Aorta (tissue), 5 donors: Measurements from ENCODE around the gene DAGLA. TPM values are rescaled to one million over a fixed set of nuclear protein-coding genes. Genes with fewer than 3 reads are reported as not detected.

Source experiments
- ATAC-seq: fragments of 200-7000 bp; cut with Tn5 transposase; one replicate; pipeline ENCODE4 v1.9.1; 2022; ENCODE audit warnings: moderate library complexity; ENCODE audit not compliant: low FRiP score
- DNase-seq, 2 donors: peaks; one replicate each; pipeline ENCODE4 v3.0.0-alpha.2; 2020
- H3K27ac ChIP-seq, 2 donors: one replicate each; pipeline ENCODE4 v1.5.1; 2013; ENCODE audit warnings: low read length in 2 of 2, mild to moderate bottlenecking in 2 of 2, moderate library complexity in 2 of 2, control low read depth in 1 of 2, inconsistent platforms in 1 of 2, low read depth in 1 of 2
- H3K27me3 ChIP-seq, 2 donors: one replicate each; pipeline ENCODE4 v1.6.1; 2013; ENCODE audit warnings: control low read depth in 1 of 2, low read length in 1 of 2, mild to moderate bottlenecking in 1 of 2, moderate library complexity in 1 of 2; ENCODE audit not compliant: insufficient read depth in 2 of 2, control insufficient read depth in 1 of 2
- H3K36me3 ChIP-seq, 2 donors: one replicate each; pipeline ENCODE4 v1.6.1; 2013; ENCODE audit warnings: control low read depth in 1 of 2, low read length in 1 of 2, mild to moderate bottlenecking in 1 of 2; ENCODE audit not compliant: insufficient read depth in 2 of 2, control insufficient read depth in 1 of 2
- H3K4me1 ChIP-seq, 2 donors: one replicate each; pipeline ENCODE4 v1.6.1; 2013; ENCODE audit warnings: low read length in 2 of 2, control low read depth in 1 of 2, mild to moderate bottlenecking in 1 of 2, moderate library complexity in 1 of 2; ENCODE audit not compliant: insufficient read depth in 2 of 2, control insufficient read depth in 1 of 2
- H3K4me3 ChIP-seq, 2 donors: one replicate each; pipeline ENCODE4 v1.5.1; 2013; ENCODE audit warnings: low read length in 2 of 2, control low read depth in 1 of 2, mild to moderate bottlenecking in 1 of 2
- H3K9me3 ChIP-seq: one replicate; pipeline ENCODE4 v1.6.1; 2013; ENCODE audit warnings: mild to moderate bottlenecking, low read length; ENCODE audit not compliant: control insufficient read depth
- WGBS, 2 donors: extraction: QIAGEN DNeasy Blood & Tissue Kit; methylation state at CpG; one replicate each; pipeline ENCODE4 v1.1.7; 2013; 5-methylcytosine and 5-hydroxymethylcytosine counted together
- intact Hi-C, 2 donors: fragments of 100-400 bp; cut with DNase I; formaldehyde crosslinking; loops; one replicate each; pipeline versions ENCODE4 v1.14.2 to v1.15.0; 2022
- polyA plus RNA-seq, 2 donors: library from polyadenylated mRNA; stranded (reverse); fragments of 200-250 nt; gene quantifications; one replicate each; pipeline ENCODE4 v1.2.3, GENCODE V29; 2013
- total RNA-seq, 2 donors: library from RNA; stranded (reverse); fragmentation: NEBNext Ultra II Directional; extraction: Animal tissue kit (Norgen Biotek cat#: 25700); gene quantifications; one replicate each; pipeline ENCODE4 v1.2.1, GENCODE V29; 2021
- donor health status: healthy with polysubstance abuse.
- donor health status: Bipolar disorder and iron deficiency.
- donor health status: DM: no; HTN: no; CAD: no.
- donor health status: DM: no; HTN: no; CAD: no.
- donor health status: DM: yes; HTN: yes; CAD: no.

Gene DAGLA
- total and polyA plus RNA-seq, 4 donors, result 0.51 to 3.5 (median 1.0) TPM

DNA sequence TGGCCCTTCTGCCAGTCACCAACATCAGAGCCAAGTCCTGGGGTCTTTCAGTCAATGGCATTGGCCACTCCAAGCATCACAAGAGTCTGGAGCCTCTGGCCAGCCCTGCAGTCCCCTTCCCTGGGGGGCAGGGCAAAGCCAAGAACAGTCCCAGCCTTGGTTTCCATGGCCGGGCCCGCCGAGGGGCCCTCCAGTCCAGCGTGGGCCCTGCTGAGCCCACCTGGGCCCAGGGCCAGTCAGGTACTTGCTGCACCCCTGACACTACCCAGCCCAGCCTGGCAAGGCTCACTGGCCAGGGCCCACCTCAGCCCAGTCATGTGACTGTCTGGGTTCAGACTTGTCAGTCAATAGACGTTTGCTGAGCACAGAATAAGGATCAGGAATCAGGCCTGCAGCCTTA is 101.4 kb downstream of the DAGLA start:
- no peak for ATAC-seq
- Histone ChIP-seq H3K4me1 (no peaks in the 10 kb centered on the region), H3K9me3 (no peaks in the 10 kb centered on the region), H3K36me3 (no peaks in the 10 kb centered on the region), H3K4me3 (no peak overlapping the region), H3K27me3 (no peaks in the 10 kb centered on the region), H3K27ac (no peak overlapping the region)
- WGBS, 2 donors, result 68 to 75% methylated on average over 5 of the region's 5 CpGs
- intact Hi-C loops, result no loop called here
- DNase-seq, result no peak

DNA sequence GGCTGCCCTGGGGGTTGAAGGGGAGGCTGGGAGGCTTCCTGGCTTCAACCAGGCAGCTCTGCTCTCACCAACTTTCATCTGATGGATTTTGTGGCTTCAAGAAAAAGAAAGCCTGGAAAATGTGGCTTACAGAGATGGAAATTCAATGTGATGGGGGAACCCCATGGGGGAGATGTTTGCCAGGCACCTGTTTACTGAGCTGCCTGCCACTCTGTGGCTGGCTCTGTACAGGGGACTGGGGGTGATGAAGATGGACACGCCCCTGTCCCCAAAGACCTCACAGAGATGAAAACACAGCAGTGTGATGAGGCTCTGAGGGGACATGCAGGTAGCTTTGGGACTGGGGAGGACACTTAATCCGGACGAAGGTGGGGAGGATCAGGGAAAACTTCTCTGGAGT is 102.1 kb downstream of the DAGLA start:
- Histone ChIP-seq H3K9me3 (no peaks in the 10 kb centered on the region), H3K36me3 (peaks cover 0 to 2% of the 10 kb centered on the region in 2 donors), H3K4me3 (no peak overlapping the region), H3K27me3 (no peaks in the 10 kb centered on the region), H3K27ac (no peak overlapping the region), H3K4me1 (no peaks in the 10 kb centered on the region)
- intact Hi-C loops, result no loop called here
- ATAC-seq, result no peak
- DNase-seq, result no peak
- 86 to 87% methylated on average over 3 of the region's 3 CpGs for WGBS, 2 donors

DNA sequence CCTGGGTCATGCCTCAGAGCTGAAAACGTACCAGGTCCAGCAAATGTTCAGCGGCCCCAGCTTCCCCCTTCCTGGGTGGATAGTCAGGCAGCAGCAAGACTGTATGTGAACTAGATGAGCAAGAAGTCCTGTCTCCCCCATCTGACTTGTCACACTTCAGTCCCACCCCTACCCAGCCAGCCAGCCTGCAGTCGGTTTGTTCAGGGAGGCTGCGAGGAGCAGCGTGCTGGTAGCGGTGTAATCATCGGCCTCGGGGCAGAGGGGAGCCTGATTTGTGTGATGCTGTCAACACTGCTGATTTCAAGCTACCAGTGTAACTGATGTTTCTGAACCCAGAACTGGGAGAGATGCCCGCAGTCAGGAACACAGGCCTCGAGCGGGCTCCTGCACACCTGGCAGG is 102.7 kb downstream of the DAGLA start:
- Histone ChIP-seq H3K27me3 (no peaks in the 10 kb centered on the region), H3K4me1 (no peaks in the 10 kb centered on the region), H3K9me3 (no peaks in the 10 kb centered on the region), H3K4me3 (no peak overlapping the region), H3K36me3 (peaks cover 0 to 2% of the 10 kb centered on the region in 2 donors), H3K27ac (no peak overlapping the region)
- intact Hi-C loops, result no loop called here
- WGBS, 2 donors, result 76 to 77% methylated on average over 11 of the region's 11 CpGs
- ATAC-seq (no peak), DNase-seq (no peak)

DNA sequence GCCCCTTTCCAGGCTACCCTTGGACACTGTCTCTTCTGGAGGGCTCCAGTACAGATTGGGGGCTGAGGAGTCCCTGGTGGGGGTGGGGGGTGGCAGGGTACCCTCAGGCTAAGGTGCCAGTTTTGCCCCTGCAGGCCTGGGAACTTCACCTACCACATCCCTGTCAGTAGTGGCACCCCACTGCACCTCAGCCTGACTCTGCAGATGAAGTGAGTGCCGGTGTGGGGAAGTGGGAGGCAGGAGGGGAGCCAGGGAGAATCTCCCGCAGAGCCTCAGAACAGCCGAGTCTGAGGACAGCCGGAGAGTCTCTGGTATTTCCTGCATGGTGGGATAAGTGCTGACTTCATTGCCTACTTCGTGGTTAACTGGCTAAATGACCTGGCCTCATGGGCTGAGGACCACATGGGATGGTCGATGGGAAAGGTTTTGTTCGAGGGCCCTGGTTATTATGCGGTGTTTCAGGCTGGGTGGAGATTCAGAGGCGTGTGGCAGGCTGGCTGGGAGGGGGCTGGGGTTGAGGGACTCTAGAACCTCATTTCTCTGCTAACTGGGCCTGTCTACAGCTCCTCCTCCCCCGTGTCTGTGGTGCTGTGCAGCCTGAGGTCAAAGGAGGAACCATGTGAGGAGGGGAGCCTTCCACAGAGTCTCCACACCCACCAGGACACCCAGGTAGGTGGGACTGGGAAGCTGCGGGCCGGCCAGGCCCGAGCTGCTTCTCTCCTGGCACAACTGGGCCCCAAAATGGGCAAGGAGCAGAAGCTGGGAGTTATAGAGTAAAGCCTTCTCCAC is 103.7 kb downstream of the DAGLA start:
- DNase-seq (no peak), ATAC-seq (no peak)
- intact Hi-C loops, result no loop called here
- no peak overlapping the region for H3K27ac ChIP-seq
- H3K27me3 ChIP-seq, result no peaks in the 10 kb centered on the region
- WGBS, 2 donors, result 49 to 53% methylated on average over 13 of the region's 13 CpGs
- H3K4me3 ChIP-seq, result no peak overlapping the region
- H3K9me3 ChIP-seq, result no peaks in the 10 kb centered on the region
- peaks cover 0 to 2% of the 10 kb centered on the region in 2 donors for H3K36me3 ChIP-seq
- no peaks in the 10 kb centered on the region for H3K4me1 ChIP-seq

GRCh38 chr11:61784506-61784805 is 104.3 kb downstream of the DAGLA start:
- intact Hi-C loops, result no loop called here
- peaks cover 0 to 3% of the 10 kb centered on the region in 2 donors for H3K36me3 ChIP-seq
- 73 to 75% methylated on average over 7 of the region's 7 CpGs for WGBS, 2 donors
- ATAC-seq (no peak), DNase-seq (no peak)
- H3K27ac ChIP-seq, result no peak overlapping the region
- no peaks in the 10 kb centered on the region for H3K4me1 ChIP-seq
- H3K9me3 ChIP-seq, result no peaks in the 10 kb centered on the region
- H3K27me3 ChIP-seq, result no peaks in the 10 kb centered on the region
- H3K4me3 ChIP-seq, result no peak overlapping the region

DNA sequence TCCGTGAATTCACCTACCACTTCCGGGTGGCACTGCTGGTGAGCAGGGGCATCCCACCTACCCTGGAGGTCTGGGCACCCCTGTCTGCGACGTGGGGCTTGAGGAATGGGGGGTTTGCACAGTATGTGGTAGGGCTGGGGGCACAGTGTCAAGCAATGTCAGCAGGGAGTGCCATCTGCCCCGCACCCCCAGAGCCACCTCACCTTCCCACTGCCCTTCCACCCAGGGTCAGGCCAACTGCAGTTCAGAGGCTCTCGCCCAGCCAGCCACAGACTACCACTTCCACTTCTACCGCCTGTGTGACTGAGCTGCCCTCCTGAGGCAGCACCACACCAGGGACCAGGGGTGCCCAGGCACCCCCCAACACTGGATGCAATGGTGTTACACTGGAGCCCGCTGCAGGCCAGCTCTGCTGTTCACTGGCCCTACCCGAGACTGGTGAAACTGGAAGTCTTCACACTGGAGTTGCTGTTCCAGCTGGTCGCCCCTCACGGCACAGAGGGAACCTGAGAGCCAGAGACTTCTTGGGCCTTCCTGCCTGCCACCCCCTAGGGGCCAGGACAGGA is 105.7 kb downstream of the DAGLA start:
- Histone ChIP-seq H3K36me3 (peaks cover 0 to 5% of the 10 kb centered on the region in 2 donors), H3K27ac (no peak overlapping the region), H3K4me1 (no peaks in the 10 kb centered on the region), H3K4me3 (no peak overlapping the region), H3K9me3 (no peaks in the 10 kb centered on the region), H3K27me3 (no peaks in the 10 kb centered on the region)
- DNase-seq, result no peak
- ATAC-seq, result no peak
- WGBS, 2 donors, result 78 to 80% methylated on average over 11 of the region's 11 CpGs
- intact Hi-C loops, result no loop called here

DNA sequence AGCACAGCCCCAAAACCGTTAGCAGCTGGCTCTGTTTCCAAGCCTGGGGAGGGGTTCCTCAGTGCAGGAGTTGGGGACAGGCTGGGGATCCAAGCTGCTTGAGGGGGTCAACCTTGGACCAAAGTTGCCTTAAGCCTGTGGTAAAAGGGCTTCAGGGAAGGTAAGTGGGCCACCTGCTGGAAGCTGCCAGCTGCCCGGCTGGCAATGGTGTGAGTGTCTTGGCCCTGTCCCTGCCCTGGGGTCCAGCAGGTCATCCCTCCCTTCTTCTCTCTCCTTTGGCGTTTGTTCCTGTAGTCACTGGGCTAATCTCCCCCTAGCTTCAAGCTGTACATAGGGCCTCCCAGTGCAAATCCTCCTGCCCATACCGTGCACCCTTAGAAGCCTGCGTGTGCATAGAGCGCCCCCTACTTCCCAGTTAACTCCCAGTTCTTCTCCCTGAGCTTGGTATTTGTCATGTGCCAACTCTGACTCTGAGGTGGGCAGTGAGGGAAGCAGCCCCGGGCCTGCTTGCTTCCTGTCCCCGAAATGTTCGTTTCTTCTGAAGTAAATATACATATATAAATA is 107.8 kb downstream of the DAGLA start:
- no peaks in the 10 kb centered on the region for H3K4me1 ChIP-seq
- H3K4me3 ChIP-seq, result no peak overlapping the region
- H3K36me3 ChIP-seq, result peaks cover 0 to 5% of the 10 kb centered on the region in 2 donors
- intact Hi-C loops, result no loop called here
- no peak for ATAC-seq
- no peak overlapping the region for H3K27ac ChIP-seq
- no peaks in the 10 kb centered on the region for H3K27me3 ChIP-seq
- 33 to 40% methylated on average over 9 of the region's 9 CpGs for WGBS, 2 donors
- no peaks in the 10 kb centered on the region for H3K9me3 ChIP-seq
- no peak for DNase-seq

DNA sequence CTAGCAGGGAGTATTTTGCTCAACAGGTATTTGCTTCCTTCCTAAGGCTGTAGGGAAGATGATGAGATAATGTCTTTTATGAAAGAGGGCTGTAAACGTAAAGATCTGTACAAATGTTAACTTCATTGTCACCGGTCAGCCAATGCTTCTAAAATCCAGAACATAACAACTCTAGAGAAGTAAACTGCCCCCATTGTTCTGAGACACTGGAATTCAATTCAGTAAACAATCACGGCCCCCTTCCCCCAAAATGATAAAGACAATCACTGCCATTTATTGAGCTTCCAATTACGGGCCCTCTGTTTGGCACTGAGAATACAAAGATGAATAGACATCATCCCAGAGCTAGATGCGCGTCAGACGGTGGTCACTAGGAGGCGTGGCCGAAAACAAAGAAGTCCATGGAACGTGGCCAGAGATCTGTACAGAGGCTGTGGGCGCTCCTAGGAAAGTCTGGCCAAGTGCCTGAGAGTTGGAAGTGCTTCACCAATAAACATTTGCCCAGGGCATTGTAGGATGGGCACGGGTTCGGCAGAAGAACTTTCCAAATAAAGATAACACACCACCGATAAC is 111.6 kb downstream of the DAGLA start:
- Histone ChIP-seq H3K4me1 (no peaks in the 10 kb centered on the region), H3K9me3 (no peaks in the 10 kb centered on the region), H3K4me3 (peak overlapping the region; percentile 65 to 82), H3K36me3 (peaks cover 0 to 5% of the 10 kb centered on the region in 2 donors), H3K27ac (peak overlapping the region in 1 of 2 donors; percentile 98), H3K27me3 (no peaks in the 10 kb centered on the region)
- peak; percentile 63 for ATAC-seq
- DNase-seq, result peak; percentile 75 to 88
- intact Hi-C loops, result loop anchor here (10.0 kb wide), 2 partner anchors 153 to 523 kb away; no protein-coding TSS in a partner anchor
- WGBS, 2 donors, result 3 to 5% methylated on average over 14 of the region's 14 CpGs
